ENCODE data around the gene MEIS3. TPM values are rescaled to one million over a fixed set of nuclear protein-coding genes. Genes with fewer than 3 reads are reported as not detected.

Gene MEIS3
- total RNA-seq, 1 donor from 2014 or later: 32.2 TPM

DNA sequence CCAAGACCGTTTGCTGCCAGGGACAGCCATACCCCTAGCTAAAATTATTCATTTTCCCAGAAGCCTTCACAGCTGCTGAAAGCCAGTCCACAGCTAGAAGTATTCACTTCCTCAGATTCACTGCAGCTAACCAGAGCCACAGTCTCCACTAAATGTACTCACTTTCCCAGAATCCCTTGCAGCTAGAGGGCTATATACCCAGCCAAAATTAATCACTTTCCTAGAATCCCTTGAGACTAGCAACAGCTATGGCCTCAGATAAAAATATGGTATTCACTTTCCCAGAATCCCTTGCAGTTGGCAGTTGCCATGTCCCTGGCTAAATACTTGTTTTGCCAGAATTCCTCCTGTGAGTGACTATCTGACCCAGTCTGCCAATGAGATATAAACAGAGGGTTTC is 13.8 kb upstream of the MEIS3 start:
- DNase-seq (ENCODE audit: low spot score): no peak
- no peaks in the 10 kb centered on the region for H3K36me3 ChIP-seq
- no peak overlapping the region for H3K27ac Mint-ChIP-seq
- H2AFZ ChIP-seq (replicated peaks): no peak overlapping the region
- H3K9ac ChIP-seq: no peak overlapping the region
- H3K4me1 ChIP-seq: peaks cover 8% of the 10 kb centered on the region
- H3K4me3 ChIP-seq: no peak overlapping the region
- H3K4me1 Mint-ChIP-seq: peaks cover 22% of the 10 kb centered on the region
- H3K27me3 ChIP-seq: peaks cover 30% of the 10 kb centered on the region
- no peaks in the 10 kb centered on the region for H3K79me2 ChIP-seq (ENCODE audit: low read depth)
- no peaks in the 10 kb centered on the region for H3K9me3 ChIP-seq (ENCODE audit: low read depth)
- H3F3A ChIP-seq (ENCODE audit: low read depth): peaks cover 22% of the 10 kb centered on the region
- TF ChIP-seq EZH2phosphoT487 (IDR thresholded peaks at IDR 0.05) (no peak), EZH2 (IDR thresholded peaks at IDR 0.05) (no peak)
- TF ChIP-seq, protein P1, sequence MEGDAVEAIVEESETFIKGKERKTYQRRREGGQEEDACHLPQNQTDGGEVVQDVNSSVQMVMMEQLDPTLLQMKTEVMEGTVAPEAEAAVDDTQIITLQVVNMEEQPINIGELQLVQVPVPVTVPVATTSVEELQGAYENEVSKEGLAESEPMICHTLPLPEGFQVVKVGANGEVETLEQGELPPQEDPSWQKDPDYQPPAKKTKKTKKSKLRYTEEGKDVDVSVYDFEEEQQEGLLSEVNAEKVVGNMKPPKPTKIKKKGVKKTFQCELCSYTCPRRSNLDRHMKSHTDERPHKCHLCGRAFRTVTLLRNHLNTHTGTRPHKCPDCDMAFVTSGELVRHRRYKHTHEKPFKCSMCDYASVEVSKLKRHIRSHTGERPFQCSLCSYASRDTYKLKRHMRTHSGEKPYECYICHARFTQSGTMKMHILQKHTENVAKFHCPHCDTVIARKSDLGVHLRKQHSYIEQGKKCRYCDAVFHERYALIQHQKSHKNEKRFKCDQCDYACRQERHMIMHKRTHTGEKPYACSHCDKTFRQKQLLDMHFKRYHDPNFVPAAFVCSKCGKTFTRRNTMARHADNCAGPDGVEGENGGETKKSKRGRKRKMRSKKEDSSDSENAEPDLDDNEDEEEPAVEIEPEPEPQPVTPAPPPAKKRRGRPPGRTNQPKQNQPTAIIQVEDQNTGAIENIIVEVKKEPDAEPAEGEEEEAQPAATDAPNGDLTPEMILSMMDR (IDR thresholded peaks at IDR 0.05): no peak
- no peaks in the 10 kb centered on the region for H3K36me3 Mint-ChIP-seq
- H3K4me2 ChIP-seq: no peak overlapping the region
- peaks cover 12% of the 10 kb centered on the region for H4K20me1 ChIP-seq (ENCODE audit: low read depth)
- no peaks in the 10 kb centered on the region for H3K9me3 Mint-ChIP-seq
- H3K4me3 Mint-ChIP-seq: no peak overlapping the region
- peaks cover 27% of the 10 kb centered on the region for H3K27me3 Mint-ChIP-seq (ENCODE audit: insufficient read depth, low read depth)
- no peak overlapping the region for H3K27ac ChIP-seq

DNA sequence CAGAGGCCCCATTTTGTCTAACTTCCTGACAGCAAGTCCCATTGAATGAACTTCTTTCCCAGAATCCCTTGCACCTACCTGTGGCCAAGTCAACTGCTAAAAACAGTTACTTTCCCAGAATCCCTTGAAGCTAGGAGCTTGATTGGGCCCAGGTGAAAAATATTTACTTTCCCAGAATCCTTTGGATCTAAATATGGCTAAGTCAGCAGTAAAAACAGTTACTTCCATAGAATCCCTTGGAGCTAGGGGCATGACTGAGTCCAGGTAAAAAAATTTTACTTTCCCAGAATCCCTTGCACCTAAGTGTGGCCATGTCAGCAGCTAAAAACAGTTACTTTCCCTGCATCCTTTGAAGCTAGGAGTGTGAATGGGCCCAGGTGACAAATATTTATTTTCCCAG is 13.2 kb upstream of the MEIS3 start:
- Mint-ChIP-seq H3K9me3 (no peaks in the 10 kb centered on the region), H3K27me3 (ENCODE audit: insufficient read depth, low read depth) (peaks cover 27% of the 10 kb centered on the region), H3K4me1 (peaks cover 19% of the 10 kb centered on the region), H3K36me3 (no peaks in the 10 kb centered on the region), H3K27ac (no peak overlapping the region), H3K4me3 (no peak overlapping the region)
- Histone ChIP-seq H2AFZ (replicated peaks) (no peak overlapping the region), H3K36me3 (no peaks in the 10 kb centered on the region), H3K9ac (no peak overlapping the region), H3K4me2 (no peak overlapping the region), H3K4me1 (peaks cover 12% of the 10 kb centered on the region), H3K4me3 (no peak overlapping the region), H3K9me3 (ENCODE audit: low read depth) (no peaks in the 10 kb centered on the region), H3K79me2 (ENCODE audit: low read depth) (no peaks in the 10 kb centered on the region), H3K27ac (no peak overlapping the region), H3F3A (ENCODE audit: low read depth) (peaks cover 28% of the 10 kb centered on the region), H4K20me1 (ENCODE audit: low read depth) (peaks cover 7% of the 10 kb centered on the region), H3K27me3 (peaks cover 30% of the 10 kb centered on the region)
- TF ChIP-seq EZH2phosphoT487 (IDR thresholded peaks at IDR 0.05) (no peak), EZH2 (IDR thresholded peaks at IDR 0.05) (no peak)
- TF ChIP-seq, protein P1 (IDR thresholded peaks at IDR 0.05): no peak
- DNase-seq (ENCODE audit: low spot score): no peak

DNA sequence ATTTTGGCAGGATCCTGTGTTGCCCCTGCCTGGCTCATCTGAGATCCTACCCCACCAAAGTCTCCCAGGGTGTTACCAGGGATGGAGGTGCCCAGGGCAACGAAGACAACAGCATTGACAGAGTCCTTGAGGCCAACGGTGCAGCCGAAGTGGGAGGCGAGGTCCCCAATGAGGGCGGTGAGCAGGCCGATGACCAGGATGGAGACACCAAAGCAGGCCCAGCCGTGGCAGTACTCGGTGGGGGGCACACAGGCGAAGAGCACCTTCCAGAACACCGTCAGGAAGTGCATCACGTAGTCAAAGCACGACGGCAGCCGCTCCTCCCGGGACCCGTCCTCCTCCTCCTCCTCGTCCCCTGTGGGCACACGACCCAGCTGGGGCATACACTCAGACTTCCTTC is 12.8 kb upstream of the MEIS3 start:
- H3K27me3 Mint-ChIP-seq (ENCODE audit: insufficient read depth, low read depth): peaks cover 24% of the 10 kb centered on the region
- H3F3A ChIP-seq (ENCODE audit: low read depth): peaks cover 28% of the 10 kb centered on the region
- H2AFZ ChIP-seq (replicated peaks): no peak overlapping the region
- H3K9me3 Mint-ChIP-seq: no peaks in the 10 kb centered on the region
- H3K4me1 Mint-ChIP-seq: peaks cover 15% of the 10 kb centered on the region
- H3K4me3 ChIP-seq: no peak overlapping the region
- no peak overlapping the region for H3K27ac ChIP-seq
- no peak overlapping the region for H3K4me3 Mint-ChIP-seq
- peaks cover 14% of the 10 kb centered on the region for H3K4me1 ChIP-seq
- H3K36me3 ChIP-seq: no peaks in the 10 kb centered on the region
- DNase-seq (ENCODE audit: low spot score): no peak
- H3K9me3 ChIP-seq (ENCODE audit: low read depth): no peaks in the 10 kb centered on the region
- peaks cover 30% of the 10 kb centered on the region for H3K27me3 ChIP-seq
- no peak overlapping the region for H3K9ac ChIP-seq
- TF ChIP-seq EZH2phosphoT487 (IDR thresholded peaks at IDR 0.05) (no peak), EZH2 (IDR thresholded peaks at IDR 0.05) (no peak)
- TF ChIP-seq, protein P1 (IDR thresholded peaks at IDR 0.05): no peak
- H3K4me2 ChIP-seq: no peak overlapping the region
- peaks cover 3% of the 10 kb centered on the region for H4K20me1 ChIP-seq (ENCODE audit: low read depth)
- H3K79me2 ChIP-seq (ENCODE audit: low read depth): no peaks in the 10 kb centered on the region
- H3K36me3 Mint-ChIP-seq: no peaks in the 10 kb centered on the region
- H3K27ac Mint-ChIP-seq: no peak overlapping the region

All from neural progenitor cell (in vitro differentiated cells).